Measurements from ENCODE around the gene GGPS1. TPM values are rescaled to one million over a fixed set of nuclear protein-coding genes. Genes with fewer than 3 reads are reported as not detected.
A peak's percentile ranks its signal among the peaks of the same experiment; 100 is the strongest.

Gene GGPS1
- total RNA-seq, 4 donors from 2014 or later, result 6.0 to 17.0 (median 14.1) TPM

DNA sequence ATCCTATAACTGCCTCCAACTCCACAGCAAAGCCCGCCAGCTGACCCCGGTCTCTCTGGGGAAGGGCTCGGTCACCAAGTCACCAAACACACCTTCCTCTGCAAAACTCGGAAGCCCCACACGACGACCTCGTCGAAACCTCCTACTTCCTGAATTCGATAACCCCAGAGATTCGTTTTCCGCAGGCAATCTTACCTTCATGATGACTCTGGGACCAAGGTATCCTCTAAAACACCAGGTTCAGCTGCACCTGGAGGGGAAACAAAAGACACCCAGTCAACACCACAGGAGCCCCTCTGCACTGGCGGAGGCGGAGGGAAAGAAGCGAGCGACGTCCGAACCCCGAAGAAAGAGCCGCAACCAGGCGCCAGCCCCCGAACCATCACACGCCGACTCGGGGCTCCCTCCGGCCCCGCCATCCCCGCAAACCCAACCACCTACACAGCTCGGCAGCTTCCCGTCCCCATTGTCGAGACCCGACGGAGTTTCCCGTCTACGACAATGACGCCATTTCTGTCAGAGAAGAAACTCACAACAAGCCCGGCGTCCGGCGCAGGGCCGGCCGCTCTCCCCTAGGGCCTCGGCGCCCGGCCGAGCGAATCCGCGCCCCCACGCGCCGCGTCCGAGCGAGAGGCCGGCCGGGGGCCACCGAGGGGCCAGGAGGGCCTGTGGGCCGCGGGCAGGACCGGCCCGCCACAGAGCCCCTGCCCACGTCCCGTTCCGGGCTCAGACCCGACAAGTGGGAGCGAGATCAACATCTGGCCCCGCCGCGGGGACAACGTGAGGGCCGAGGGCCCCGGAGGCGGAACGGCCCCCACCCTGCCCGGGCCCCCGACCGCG, 1.4 kb upstream of the GGPS1 start:
- intact Hi-C loops (cut with DNase I), result loop anchor here (10.0 kb wide), 1 partner anchor 62 kb away; no protein-coding TSS in a partner anchor
- Histone ChIP-seq H3K9me3 (no peaks in the 10 kb centered on the region), H3K27me3 (no peaks in the 10 kb centered on the region), H3K4me1 (peaks cover 24 to 74% (median 45%) of the 10 kb centered on the region in 3 donors), H3K36me3 (peaks cover 0 to 3% (median 0%) of the 10 kb centered on the region in 3 donors), H3K27ac (peak overlapping the region; percentile 93 to 98 (median 96)), H3K4me3 (peak overlapping the region; percentile 77 to 94 (median 90))
- 0% methylated on average over 3 to 6 of the region's 78 CpGs for WGBS, 2 donors
- TF ChIP-seq POLR2A (IDR thresholded peaks at IDR 0.05) (no peak), CTCF (IDR thresholded peaks at IDR 0.05) (no peak)
- no peak for DNase-seq

DNA sequence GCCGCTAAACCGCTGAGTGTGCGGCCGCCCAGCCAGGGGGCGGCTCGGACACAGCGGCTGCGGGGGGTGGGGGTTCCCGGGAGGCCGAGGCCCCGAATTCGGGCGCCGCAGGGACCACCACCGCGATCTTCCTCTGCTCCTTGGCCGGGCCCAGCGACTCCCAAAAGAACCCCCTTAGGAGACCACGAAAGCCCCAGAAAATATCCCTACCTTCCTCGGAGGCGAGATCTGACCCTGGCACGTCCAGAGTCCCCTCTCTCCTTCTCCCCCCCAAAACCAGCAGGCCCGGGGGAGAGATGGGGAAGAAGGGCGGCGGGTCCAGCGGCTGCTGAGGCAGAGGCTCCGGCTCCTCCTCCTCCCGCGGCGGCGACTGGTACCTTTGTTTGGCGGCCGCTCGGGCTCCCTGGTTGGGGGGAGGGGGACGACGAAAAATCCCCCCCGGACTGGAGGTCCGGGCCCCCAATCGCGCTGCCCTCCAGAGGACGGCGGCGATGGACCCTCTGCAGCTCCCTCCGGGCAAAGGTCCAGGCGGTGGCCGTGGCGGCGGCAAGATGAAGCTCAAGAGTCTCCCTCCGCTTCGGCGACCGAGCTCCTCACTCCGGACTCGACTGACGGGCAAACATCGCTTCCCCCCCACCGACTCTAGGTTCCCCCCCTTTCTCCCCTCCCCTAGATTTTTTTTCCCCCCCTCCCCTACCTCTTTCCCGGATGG, 655 bp upstream of the GGPS1 start, which contains the start of gene ARID4B:
Gene ARID4B, minus strand, starts transcription at position 621 of the 712 bp plus-strand sequence. CDS start 1,260 bp downstream, outside the sequence.
- no peaks in the 10 kb centered on the region for H3K9me3 ChIP-seq
- H3K27me3 ChIP-seq, result no peaks in the 10 kb centered on the region
- H3K36me3 ChIP-seq, result no peaks in the 10 kb centered on the region
- intact Hi-C loops (cut with DNase I), result loop anchor here (10.0 kb wide), 1 partner anchor 63 kb away; no protein-coding TSS in a partner anchor
- WGBS, 2 donors, result 0% methylated on average over 11 to 18 of the region's 58 CpGs
- DNase-seq, result peak; percentile 56
- H3K27ac ChIP-seq, result peak within 1 kb of the TSS; percentile 93 to 98 (median 96)
- peak within 1 kb of the TSS; percentile 77 to 94 (median 90) for H3K4me3 ChIP-seq
- TF ChIP-seq CTCF (IDR thresholded peaks at IDR 0.05) (peak in 1 of 6 experiments; percentile 13), POLR2A (IDR thresholded peaks at IDR 0.05) (peak in 2 of 4 donors; percentile 70 to 79)
- H3K4me1 ChIP-seq, result peaks cover 27 to 74% (median 48%) of the 10 kb centered on the region in 3 donors

- no peak for DNase-seq
Measured at GRCh38 chr1:235329139-235329902, 951 bp downstream of the GGPS1 start.

GRCh38 chr1:235330918-235331285, 2.5 kb downstream of the GGPS1 start:
- peaks cover 27 to 51% (median 31%) of the 10 kb centered on the region in 3 donors for H3K4me1 ChIP-seq
- 81 to 83% methylated on average over 5 of the region's 5 CpGs for WGBS, 2 donors
- intact Hi-C loops (cut with DNase I), result no loop called here

More at GRCh38 chr1:235329139-235329902, 951 bp downstream of the GGPS1 start:
- intact Hi-C loops (cut with DNase I), result loop anchor here (10.0 kb wide), 1 partner anchor 65 kb away; no protein-coding TSS in a partner anchor
- H3K27ac ChIP-seq, result peak overlapping the region; percentile 79 to 97 (median 96)
- H3K4me1 ChIP-seq, result peaks cover 27 to 66% (median 46%) of the 10 kb centered on the region in 3 donors
- 1 to 3% methylated on average over 20 to 24 of the region's 24 CpGs for WGBS, 2 donors
- no peaks in the 10 kb centered on the region for H3K9me3 ChIP-seq
- peak overlapping the region; percentile 41 to 94 (median 84) for H3K4me3 ChIP-seq
- TF ChIP-seq POLR2A (IDR thresholded peaks at IDR 0.05) (no peak), CTCF (IDR thresholded peaks at IDR 0.05) (peak in 1 of 6 experiments; percentile 6)
- no peaks in the 10 kb centered on the region for H3K27me3 ChIP-seq
- H3K36me3 ChIP-seq, result no peaks in the 10 kb centered on the region

More at GRCh38 chr1:235330918-235331285, 2.5 kb downstream of the GGPS1 start:
- Histone ChIP-seq H3K4me3 (no peak overlapping the region), H3K36me3 (peaks cover 0 to 9% (median 0%) of the 10 kb centered on the region in 3 donors), H3K9me3 (no peaks in the 10 kb centered on the region), H3K27me3 (no peaks in the 10 kb centered on the region), H3K27ac (no peak overlapping the region)
- no peak for TF ChIP-seq CTCF (IDR thresholded peaks at IDR 0.05)
- TF ChIP-seq POLR2A (IDR thresholded peaks at IDR 0.05), result no peak
- DNase-seq, result no peak
